Measurements from ENCODE around the gene CALD1. TPM values are rescaled to one million over a fixed set of nuclear protein-coding genes. Genes with fewer than 3 reads are reported as not detected.

Gene CALD1
- total and polyA plus RNA-seq, 4 donors = 48.0 to 226 (median 95.2) TPM

- no peaks in the 10 kb centered on the region for H3K27me3 ChIP-seq (ENCODE audit: control insufficient read depth in 4 of 4, insufficient read depth in 4 of 4, low read length in 3 of 4)
- H3K9me3 ChIP-seq (ENCODE audit: control insufficient read depth in 4 of 4, low read length in 3 of 4) = no peaks in the 10 kb centered on the region
- no peak for TF ChIP-seq EGR1 (IDR thresholded peaks at IDR 0.05; ENCODE audit: low read depth in 2 of 2)
- no peak for TF ChIP-seq JUND (IDR thresholded peaks at IDR 0.05)
- TF ChIP-seq HNF4A (conservative IDR thresholded peaks at IDR 0.05) = no peak
- TF ChIP-seq RXRA (IDR thresholded peaks at IDR 0.05) = no peak
- no peak for TF ChIP-seq HNF4G (IDR thresholded peaks at IDR 0.05)
- no peak for TF ChIP-seq YY1 (IDR thresholded peaks at IDR 0.05)
- TF ChIP-seq, protein P1, sequence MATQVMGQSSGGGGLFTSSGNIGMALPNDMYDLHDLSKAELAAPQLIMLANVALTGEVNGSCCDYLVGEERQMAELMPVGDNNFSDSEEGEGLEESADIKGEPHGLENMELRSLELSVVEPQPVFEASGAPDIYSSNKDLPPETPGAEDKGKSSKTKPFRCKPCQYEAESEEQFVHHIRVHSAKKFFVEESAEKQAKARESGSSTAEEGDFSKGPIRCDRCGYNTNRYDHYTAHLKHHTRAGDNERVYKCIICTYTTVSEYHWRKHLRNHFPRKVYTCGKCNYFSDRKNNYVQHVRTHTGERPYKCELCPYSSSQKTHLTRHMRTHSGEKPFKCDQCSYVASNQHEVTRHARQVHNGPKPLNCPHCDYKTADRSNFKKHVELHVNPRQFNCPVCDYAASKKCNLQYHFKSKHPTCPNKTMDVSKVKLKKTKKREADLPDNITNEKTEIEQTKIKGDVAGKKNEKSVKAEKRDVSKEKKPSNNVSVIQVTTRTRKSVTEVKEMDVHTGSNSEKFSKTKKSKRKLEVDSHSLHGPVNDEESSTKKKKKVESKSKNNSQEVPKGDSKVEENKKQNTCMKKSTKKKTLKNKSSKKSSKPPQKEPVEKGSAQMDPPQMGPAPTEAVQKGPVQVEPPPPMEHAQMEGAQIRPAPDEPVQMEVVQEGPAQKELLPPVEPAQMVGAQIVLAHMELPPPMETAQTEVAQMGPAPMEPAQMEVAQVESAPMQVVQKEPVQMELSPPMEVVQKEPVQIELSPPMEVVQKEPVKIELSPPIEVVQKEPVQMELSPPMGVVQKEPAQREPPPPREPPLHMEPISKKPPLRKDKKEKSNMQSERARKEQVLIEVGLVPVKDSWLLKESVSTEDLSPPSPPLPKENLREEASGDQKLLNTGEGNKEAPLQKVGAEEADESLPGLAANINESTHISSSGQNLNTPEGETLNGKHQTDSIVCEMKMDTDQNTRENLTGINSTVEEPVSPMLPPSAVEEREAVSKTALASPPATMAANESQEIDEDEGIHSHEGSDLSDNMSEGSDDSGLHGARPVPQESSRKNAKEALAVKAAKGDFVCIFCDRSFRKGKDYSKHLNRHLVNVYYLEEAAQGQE (IDR thresholded peaks at IDR 0.05) = no peak
- no peak for TF ChIP-seq SP1 (IDR thresholded peaks at IDR 0.05)
- TF ChIP-seq, protein P2, sequence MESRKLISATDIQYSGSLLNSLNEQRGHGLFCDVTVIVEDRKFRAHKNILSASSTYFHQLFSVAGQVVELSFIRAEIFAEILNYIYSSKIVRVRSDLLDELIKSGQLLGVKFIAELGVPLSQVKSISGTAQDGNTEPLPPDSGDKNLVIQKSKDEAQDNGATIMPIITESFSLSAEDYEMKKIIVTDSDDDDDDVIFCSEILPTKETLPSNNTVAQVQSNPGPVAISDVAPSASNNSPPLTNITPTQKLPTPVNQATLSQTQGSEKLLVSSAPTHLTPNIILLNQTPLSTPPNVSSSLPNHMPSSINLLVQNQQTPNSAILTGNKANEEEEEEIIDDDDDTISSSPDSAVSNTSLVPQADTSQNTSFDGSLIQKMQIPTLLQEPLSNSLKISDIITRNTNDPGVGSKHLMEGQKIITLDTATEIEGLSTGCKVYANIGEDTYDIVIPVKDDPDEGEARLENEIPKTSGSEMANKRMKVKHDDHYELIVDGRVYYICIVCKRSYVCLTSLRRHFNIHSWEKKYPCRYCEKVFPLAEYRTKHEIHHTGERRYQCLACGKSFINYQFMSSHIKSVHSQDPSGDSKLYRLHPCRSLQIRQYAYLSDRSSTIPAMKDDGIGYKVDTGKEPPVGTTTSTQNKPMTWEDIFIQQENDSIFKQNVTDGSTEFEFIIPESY (IDR thresholded peaks at IDR 0.05) = no peak
- TF ChIP-seq, protein P3, sequence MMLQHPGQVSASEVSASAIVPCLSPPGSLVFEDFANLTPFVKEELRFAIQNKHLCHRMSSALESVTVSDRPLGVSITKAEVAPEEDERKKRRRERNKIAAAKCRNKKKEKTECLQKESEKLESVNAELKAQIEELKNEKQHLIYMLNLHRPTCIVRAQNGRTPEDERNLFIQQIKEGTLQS (IDR thresholded peaks at IDR 0.05) = no peak
- no peak for TF ChIP-seq NR2F2 (IDR thresholded peaks at IDR 0.05)
- no peak for TF ChIP-seq TAF1 (conservative IDR thresholded peaks at IDR 0.05)
- TF ChIP-seq FOXA2 (IDR thresholded peaks at IDR 0.05) = no peak
- TF ChIP-seq RAD21 (IDR thresholded peaks at IDR 0.05) = no peak
- no peak for TF ChIP-seq GABPA (IDR thresholded peaks at IDR 0.05 in 1 of 2, conservative IDR thresholded peaks at IDR 0.05 in 1 of 2)
- TF ChIP-seq FOXA1 (IDR thresholded peaks at IDR 0.05) = no peak
- TF ChIP-seq CTCF (IDR thresholded peaks at IDR 0.05; ENCODE audit: low read depth, low read length, missing input control) = no peak
- no peak for DNase-seq (ENCODE audit: low spot score)
- no peaks in the 10 kb centered on the region for H3K36me3 ChIP-seq (ENCODE audit: control insufficient read depth in 4 of 4, insufficient read depth in 3 of 4, low read depth in 1 of 4, low read length in 3 of 4)
- no peak overlapping the region for H3K27ac ChIP-seq (ENCODE audit: low read depth in 1 of 2, low read length in 2 of 2)
- H3K4me1 ChIP-seq (ENCODE audit: control insufficient read depth in 4 of 4, insufficient read depth in 4 of 4, low read length in 3 of 4) = no peaks in the 10 kb centered on the region
- no peak overlapping the region for H3K4me3 ChIP-seq (ENCODE audit: low read depth in 1 of 3, low read length in 3 of 3)
- no peak overlapping the region for H3K9ac ChIP-seq (ENCODE audit: low read depth in 1 of 2, low read length in 2 of 2)
- 86% methylated on average over 5 of the region's 5 CpGs for WGBS
These were observed 15.8 kb downstream of the CALD1 start for GRCh38 chr7:134795231-134795630.

DNA sequence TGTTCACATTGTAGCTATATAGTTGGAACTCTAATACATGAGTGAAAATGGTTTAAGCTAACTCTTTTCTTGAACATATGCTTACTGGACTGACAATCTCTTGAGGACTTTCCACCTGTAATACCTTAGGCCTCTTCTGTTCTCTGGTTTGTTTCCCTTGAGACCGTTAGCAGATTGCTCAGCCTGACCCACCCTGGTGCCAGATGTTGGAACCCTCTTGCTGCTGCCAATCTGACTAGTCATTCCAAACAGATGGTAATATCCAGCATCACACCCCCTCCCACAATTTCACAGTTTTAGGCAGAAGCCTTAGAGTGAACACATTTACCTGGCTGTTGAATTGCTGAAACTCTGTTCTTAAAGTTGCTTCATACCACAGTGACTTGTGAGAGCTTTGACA lies 18.7 kb downstream of the CALD1 start:
- Histone ChIP-seq H3K27me3 (ENCODE audit: control insufficient read depth in 4 of 4, insufficient read depth in 4 of 4, low read length in 3 of 4) (no peaks in the 10 kb centered on the region), H3K27ac (ENCODE audit: low read depth in 1 of 2, low read length in 2 of 2) (no peak overlapping the region), H3K36me3 (ENCODE audit: control insufficient read depth in 4 of 4, insufficient read depth in 3 of 4, low read depth in 1 of 4, low read length in 3 of 4) (no peaks in the 10 kb centered on the region), H3K9ac (ENCODE audit: low read depth in 1 of 2, low read length in 2 of 2) (no peak overlapping the region), H3K4me3 (ENCODE audit: low read depth in 1 of 3, low read length in 3 of 3) (no peak overlapping the region), H3K9me3 (ENCODE audit: control insufficient read depth in 4 of 4, low read length in 3 of 4) (no peaks in the 10 kb centered on the region), H3K4me1 (ENCODE audit: control insufficient read depth in 4 of 4, insufficient read depth in 4 of 4, low read length in 3 of 4) (no peaks in the 10 kb centered on the region)
- WGBS = 72% methylated on average over 1 of the region's 1 CpG
- no peak for DNase-seq (ENCODE audit: low spot score)
- TF ChIP-seq HNF4A (conservative IDR thresholded peaks at IDR 0.05) (no peak), HNF4G (IDR thresholded peaks at IDR 0.05) (no peak), FOXA2 (IDR thresholded peaks at IDR 0.05) (no peak), JUND (IDR thresholded peaks at IDR 0.05) (no peak), MAX (IDR thresholded peaks at IDR 0.05) (no peak), FOXA1 (IDR thresholded peaks at IDR 0.05) (no peak), TAF1 (conservative IDR thresholded peaks at IDR 0.05) (no peak), RAD21 (IDR thresholded peaks at IDR 0.05) (no peak), RXRA (IDR thresholded peaks at IDR 0.05) (no peak)
- TF ChIP-seq, protein P1 (IDR thresholded peaks at IDR 0.05) = no peak
- TF ChIP-seq, protein P2 (IDR thresholded peaks at IDR 0.05) = no peak
- TF ChIP-seq, protein P3 (IDR thresholded peaks at IDR 0.05) = no peak
